Measurements from ENCODE around the gene C11orf98. TPM values are rescaled to one million over a fixed set of nuclear protein-coding genes. Genes with fewer than 3 reads are reported as not detected.
"Not testable (repeated sequence)": the region's sequence is repeated elsewhere in the genome, so short reads cannot be mapped to it uniquely, and the experiment has no call there.

C11orf98 gene
- total RNA-seq, 1 donor from 2014 or later, result 130 TPM

DNA sequence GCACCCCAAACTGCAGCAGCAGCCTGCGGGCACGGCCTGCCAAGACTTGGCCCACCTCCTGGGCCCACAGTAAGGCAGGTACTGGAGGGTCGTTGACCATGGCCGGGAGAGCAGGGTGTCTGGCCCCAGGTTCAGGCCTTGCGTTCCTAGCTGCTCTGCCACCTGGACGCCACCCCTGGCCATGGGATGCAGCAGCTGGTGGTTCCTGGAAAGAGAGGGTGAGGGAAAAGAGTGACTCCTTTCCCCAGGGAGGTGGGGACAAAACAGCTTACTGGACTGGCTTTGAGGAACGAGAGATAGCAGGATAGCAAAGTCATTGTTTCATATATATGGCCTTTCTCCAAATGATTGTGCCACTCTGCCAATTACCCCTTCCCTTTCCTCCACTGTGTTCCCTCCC lies 40.4 kb upstream of the C11orf98 start:
- no peaks in the 10 kb centered on the region for H3K9me3 Mint-ChIP-seq
- H3K27ac Mint-ChIP-seq, result peak overlapping the region; percentile 57
- H3K36me3 Mint-ChIP-seq (ENCODE audit: low read depth), result peaks cover 34% of the 10 kb centered on the region
- DNase-seq (ENCODE audit: low spot score), result no peak
- intact Hi-C loops (cut with micrococcal nuclease), result loop anchor here (5.0 kb wide), 1 partner anchor 127 kb away; the partner anchor contains the start of genes STX5 and TEX54
- H3K4me1 Mint-ChIP-seq (ENCODE audit: low read depth), result peaks cover 33% of the 10 kb centered on the region
- H3K4me3 Mint-ChIP-seq (ENCODE audit: low read depth), result peak overlapping the region; percentile 90
- no peaks in the 10 kb centered on the region for H3K27me3 Mint-ChIP-seq (ENCODE audit: low read depth)

- H3K27ac Mint-ChIP-seq; H3K4me3 Mint-ChIP-seq (ENCODE audit: low read depth); H3K27me3 Mint-ChIP-seq (ENCODE audit: low read depth); intact Hi-C loops (cut with micrococcal nuclease); DNase-seq (ENCODE audit: low spot score); H3K9me3 Mint-ChIP-seq: not testable (repeated sequence)
- H3K36me3 Mint-ChIP-seq (ENCODE audit: low read depth), result peaks cover 29% of the 10 kb centered on the region
- H3K4me1 Mint-ChIP-seq (ENCODE audit: low read depth), result peaks cover 32% of the 10 kb centered on the region
Observed at GRCh38 chr11:62703921-62704320, 38.9 kb upstream of the C11orf98 start.

DNA sequence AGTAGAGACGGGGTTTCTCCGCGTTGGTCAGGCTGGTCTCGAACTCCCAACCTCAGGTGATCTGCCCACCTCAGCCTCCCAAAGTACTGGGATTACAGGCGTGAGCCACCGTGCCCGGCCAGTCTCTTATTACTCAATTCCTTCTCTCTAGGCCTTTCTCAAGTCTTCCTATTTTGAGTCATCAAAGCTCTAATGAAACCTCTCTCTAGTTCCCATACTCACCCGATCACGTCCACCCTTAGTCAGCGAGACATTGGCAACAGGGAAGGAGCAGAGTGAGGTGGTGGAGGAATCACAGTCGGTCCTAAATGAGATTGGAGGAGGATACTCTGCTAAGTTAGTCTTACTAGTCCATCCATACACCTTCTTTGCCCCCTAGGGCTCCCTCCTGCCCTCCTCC lies 37.2 kb upstream of the C11orf98 start:
- Mint-ChIP-seq H3K4me1 (ENCODE audit: low read depth) (peaks cover 17% of the 10 kb centered on the region), H3K9me3 (no peaks in the 10 kb centered on the region), H3K4me3 (ENCODE audit: low read depth) (no peak overlapping the region), H3K27me3 (ENCODE audit: low read depth) (no peaks in the 10 kb centered on the region), H3K36me3 (ENCODE audit: low read depth) (peaks cover 26% of the 10 kb centered on the region), H3K27ac (no peak overlapping the region)
- intact Hi-C loops (cut with micrococcal nuclease), result no loop called here
- no peak for DNase-seq (ENCODE audit: low spot score)

GRCh38 chr11:62694455-62695167 lies 29.6 kb upstream of the C11orf98 start:
- no peaks in the 10 kb centered on the region for H3K9me3 Mint-ChIP-seq
- H3K27ac Mint-ChIP-seq, result peak overlapping the region; percentile 60
- intact Hi-C loops (cut with micrococcal nuclease), result loop anchor here (1.0 to 10.0 kb wide), 3 partner anchors 103 to 300 kb away; partner anchors contain the start of gene TUT1
- H3K4me3 Mint-ChIP-seq (ENCODE audit: low read depth), result no peak overlapping the region
- H3K4me1 Mint-ChIP-seq (ENCODE audit: low read depth), result peaks cover 8% of the 10 kb centered on the region
- H3K27me3 Mint-ChIP-seq (ENCODE audit: low read depth), result no peaks in the 10 kb centered on the region
- DNase-seq (ENCODE audit: low spot score), result peak; percentile 64
- H3K36me3 Mint-ChIP-seq (ENCODE audit: low read depth), result peaks cover 26% of the 10 kb centered on the region

DNA sequence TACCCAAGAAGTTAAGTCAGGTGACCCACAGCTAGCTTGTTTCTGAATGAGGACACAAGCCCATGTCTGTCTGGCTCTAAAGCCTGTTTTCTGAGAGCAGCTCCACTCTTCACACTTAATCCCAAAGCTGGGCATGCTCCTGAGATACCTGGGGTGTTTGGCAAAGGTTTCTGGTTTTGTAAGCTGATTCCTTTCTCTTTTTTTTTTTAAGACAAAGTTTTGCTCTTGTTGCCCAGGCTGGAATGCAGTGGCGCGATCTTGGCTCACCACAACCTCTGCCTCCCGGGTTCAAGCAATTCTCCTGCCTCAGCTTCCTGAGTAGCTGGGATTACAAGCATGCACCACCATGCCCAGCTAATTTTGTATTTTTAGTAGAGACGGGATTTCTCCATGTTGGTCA lies 28.6 kb upstream of the C11orf98 start:
- intact Hi-C loops (cut with micrococcal nuclease), result loop anchor here (1.0 to 10.0 kb wide), 3 partner anchors 102 to 299 kb away; partner anchors contain the start of gene TUT1
- not testable (repeated sequence) for DNase-seq (ENCODE audit: low spot score); H3K9me3 Mint-ChIP-seq; H3K4me3 Mint-ChIP-seq (ENCODE audit: low read depth); H3K27ac Mint-ChIP-seq; H3K4me1 Mint-ChIP-seq (ENCODE audit: low read depth); H3K27me3 Mint-ChIP-seq (ENCODE audit: low read depth)
- peaks cover 26% of the 10 kb centered on the region for H3K36me3 Mint-ChIP-seq (ENCODE audit: low read depth)

GRCh38 chr11:62689421-62690183 lies 24.6 kb upstream of the C11orf98 start, which contains the start of gene LRRN4CL:
Gene LRRN4CL, minus strand, starts transcription at chr11:62689530. Its CDS starts 1,022 bp downstream, at chr11:62688508.
- Mint-ChIP-seq H3K9me3 (no peaks in the 10 kb centered on the region), H3K4me3 (ENCODE audit: low read depth) (no peak within 1 kb of the TSS), H3K27me3 (ENCODE audit: low read depth) (peaks cover 6% of the 10 kb centered on the region), H3K27ac (no peak within 1 kb of the TSS), H3K4me1 (ENCODE audit: low read depth) (peaks cover 3% of the 10 kb centered on the region), H3K36me3 (ENCODE audit: low read depth) (peaks cover 23% of the 10 kb centered on the region)
- DNase-seq (ENCODE audit: low spot score), result no peak
- intact Hi-C loops (cut with micrococcal nuclease), result loop anchor here (10.0 kb wide), 2 partner anchors 265 to 295 kb away; no protein-coding TSS in a partner anchor

DNA sequence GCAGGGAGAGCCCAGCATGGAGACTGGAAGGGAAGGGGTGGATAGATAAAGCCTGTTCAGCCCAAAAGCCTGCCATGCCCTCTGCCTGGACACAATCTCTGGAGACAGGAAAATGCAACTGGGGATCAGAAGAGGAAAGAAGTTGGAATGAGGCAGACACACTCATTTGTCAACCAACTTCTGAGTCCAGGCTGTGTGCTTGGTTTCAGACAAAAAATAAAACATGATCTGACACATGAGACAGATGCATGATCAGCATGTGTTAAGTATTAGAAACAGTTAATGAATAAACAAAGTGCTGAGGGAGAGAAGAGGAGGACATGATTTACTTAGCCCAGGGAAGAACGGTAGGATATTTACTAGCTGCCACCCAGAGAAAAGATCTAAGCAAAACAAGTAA lies 23.5 kb upstream of the C11orf98 start:
- no peak overlapping the region for H3K27ac Mint-ChIP-seq
- no peaks in the 10 kb centered on the region for H3K4me1 Mint-ChIP-seq (ENCODE audit: low read depth)
- H3K4me3 Mint-ChIP-seq (ENCODE audit: low read depth), result no peak overlapping the region
- peaks cover 19% of the 10 kb centered on the region for H3K36me3 Mint-ChIP-seq (ENCODE audit: low read depth)
- intact Hi-C loops (cut with micrococcal nuclease), result no loop called here
- H3K9me3 Mint-ChIP-seq, result no peaks in the 10 kb centered on the region
- peaks cover 6% of the 10 kb centered on the region for H3K27me3 Mint-ChIP-seq (ENCODE audit: low read depth)
- no peak for DNase-seq (ENCODE audit: low spot score)

GRCh38 chr11:62687508-62688396 lies 22.7 kb upstream of the C11orf98 start:
- Mint-ChIP-seq H3K27ac (no peak overlapping the region), H3K27me3 (ENCODE audit: low read depth) (peaks cover 6% of the 10 kb centered on the region), H3K36me3 (ENCODE audit: low read depth) (peaks cover 16% of the 10 kb centered on the region), H3K4me3 (ENCODE audit: low read depth) (no peak overlapping the region), H3K4me1 (ENCODE audit: low read depth) (no peaks in the 10 kb centered on the region), H3K9me3 (no peaks in the 10 kb centered on the region)
- no peak for DNase-seq (ENCODE audit: low spot score)
- intact Hi-C loops (cut with micrococcal nuclease), result no loop called here

DNA sequence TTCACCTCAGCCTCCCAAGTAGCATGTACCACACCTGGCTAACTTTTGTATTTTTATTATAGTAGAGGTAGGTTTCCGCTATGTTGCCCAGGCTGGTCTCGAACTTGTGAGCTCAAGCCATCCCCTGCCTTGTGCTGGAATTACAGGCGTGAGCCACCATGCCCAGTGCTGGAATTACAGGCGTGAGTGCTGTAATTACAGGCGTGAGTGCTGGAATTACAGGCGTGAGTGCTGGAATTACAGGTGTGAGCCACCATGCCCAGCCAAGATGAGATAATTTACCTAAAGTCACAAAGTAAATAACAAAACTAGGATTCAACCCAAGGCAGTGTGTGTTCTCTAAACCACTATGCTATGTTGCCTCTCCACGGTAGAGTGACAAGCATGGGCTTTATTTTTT lies 17.5 kb upstream of the C11orf98 start:
- no peak overlapping the region for H3K4me3 Mint-ChIP-seq (ENCODE audit: low read depth)
- intact Hi-C loops (cut with micrococcal nuclease), result no loop called here
- no peaks in the 10 kb centered on the region for H3K9me3 Mint-ChIP-seq
- no peaks in the 10 kb centered on the region for H3K27me3 Mint-ChIP-seq (ENCODE audit: low read depth)
- DNase-seq (ENCODE audit: low spot score), result no peak
- peaks cover 9% of the 10 kb centered on the region for H3K36me3 Mint-ChIP-seq (ENCODE audit: low read depth)
- H3K27ac Mint-ChIP-seq, result no peak overlapping the region
- H3K4me1 Mint-ChIP-seq (ENCODE audit: low read depth), result peaks cover 15% of the 10 kb centered on the region

DNA sequence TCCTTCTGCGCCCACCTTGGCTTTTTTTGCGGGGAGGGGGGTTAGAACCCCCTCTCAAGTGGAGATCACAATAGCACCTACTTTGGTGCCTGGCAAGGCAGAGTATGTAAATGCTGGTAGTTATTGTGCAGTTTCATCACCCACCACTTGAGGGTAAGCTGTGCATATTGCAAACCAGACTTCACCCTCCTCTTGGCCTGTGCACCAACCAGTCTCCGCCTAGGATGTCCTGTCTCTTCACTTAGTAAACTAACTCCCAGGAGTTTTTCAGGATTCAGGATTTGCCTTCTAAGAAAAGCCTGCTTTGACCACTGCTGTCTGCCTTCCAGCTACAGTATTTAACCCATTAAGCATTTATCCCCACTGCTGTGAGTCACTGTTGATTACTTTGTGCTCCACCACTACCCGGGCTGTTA lies 15.8 kb upstream of the C11orf98 start:
- peak; percentile 21 for DNase-seq (ENCODE audit: low spot score)
- H3K9me3 Mint-ChIP-seq, result no peaks in the 10 kb centered on the region
- peaks cover 21% of the 10 kb centered on the region for H3K4me1 Mint-ChIP-seq (ENCODE audit: low read depth)
- no peaks in the 10 kb centered on the region for H3K27me3 Mint-ChIP-seq (ENCODE audit: low read depth)
- intact Hi-C loops (cut with micrococcal nuclease), result no loop called here
- H3K27ac Mint-ChIP-seq, result peak overlapping the region; percentile 42
- peaks cover 24% of the 10 kb centered on the region for H3K36me3 Mint-ChIP-seq (ENCODE audit: low read depth)
- H3K4me3 Mint-ChIP-seq (ENCODE audit: low read depth), result peak overlapping the region; percentile 66

- H3K36me3 Mint-ChIP-seq (ENCODE audit: low read depth), result peaks cover 34% of the 10 kb centered on the region
- peak within 1 kb of the TSS; percentile 86 for H3K27ac Mint-ChIP-seq
- intact Hi-C loops (cut with micrococcal nuclease), result no loop called here
- H3K4me1 Mint-ChIP-seq (ENCODE audit: low read depth), result peaks cover 25% of the 10 kb centered on the region
- H3K27me3 Mint-ChIP-seq (ENCODE audit: low read depth), result no peaks in the 10 kb centered on the region
- peak; percentile 80 for DNase-seq (ENCODE audit: low spot score)
- no peaks in the 10 kb centered on the region for H3K9me3 Mint-ChIP-seq
- H3K4me3 Mint-ChIP-seq (ENCODE audit: low read depth), result peak within 1 kb of the TSS; percentile 87
Observed at GRCh38 chr11:62678770-62679696, 14.0 kb upstream of the C11orf98 start, which contains the start of gene UBXN1. Gene UBXN1, minus strand, starts transcription at chr11:62679073. Its CDS starts 150 bp downstream, at chr11:62678923.

All from activated T-helper 2 cell treated with anti-CD3 and anti-CD28 coated beads, Interferon-gamma antibody, Interleukin-2, Interleukin-4, amounts not matched to agents 10 μg/mL and 5 μg/mL and 100 μg/mL, durations not matched to agents 14 hours and 24 hours and 36 hours (primary cell).